Activated CD4-positive, CD25-positive, alpha-beta regulatory T cell (primary cell): ENCODE data around the gene PRPF40B.
"Not testable (repeated sequence)": the region's sequence is repeated elsewhere in the genome, so short reads cannot be mapped to it uniquely, and the experiment has no call there.

Experiments
- DNase-seq, 4 experiments: peaks; one replicate each; lab custom pipeline; 2025; lab: John Stamatoyannopoulos, UW

Gene PRPF40B

GRCh38 chr12:49609059-49609874, 14.1 kb upstream of the PRPF40B start:
- DNase-seq, result no peak

- DNase-seq, result no peak
Measured at GRCh38 chr12:49609875-49610154, 13.5 kb upstream of the PRPF40B start.

- DNase-seq, result not testable (repeated sequence)
Measured at GRCh38 chr12:49610785-49611184, 12.6 kb upstream of the PRPF40B start.

GRCh38 chr12:49612210-49612609, 11.2 kb upstream of the PRPF40B start:
- no peak for DNase-seq

GRCh38 chr12:49615725-49616124, 7.6 kb upstream of the PRPF40B start:
- DNase-seq, result no peak

GRCh38 chr12:49616533-49617219, 6.7 kb upstream of the PRPF40B start:
- DNase-seq, result no peak

- no peak for DNase-seq
Measured at GRCh38 chr12:49618576-49618975, 4.8 kb upstream of the PRPF40B start.

GRCh38 chr12:49619286-49619685, 4.1 kb upstream of the PRPF40B start:
- no peak for DNase-seq

GRCh38 chr12:49621651-49622500, 1.5 kb upstream of the PRPF40B start:
- DNase-seq, result no peak

- peak in 1 of 4 experiments; percentile 33 for DNase-seq
Measured at GRCh38 chr12:49622501-49623141, 740 bp upstream of the PRPF40B start.

GRCh38 chr12:49624921-49625577, 1.7 kb downstream of the PRPF40B start:
- no peak for DNase-seq

GRCh38 chr12:49626169-49626835, 2.9 kb downstream of the PRPF40B start:
- DNase-seq, result no peak

GRCh38 chr12:49626836-49627235, 3.5 kb downstream of the PRPF40B start:
- no peak for DNase-seq

GRCh38 chr12:49627752-49628360, 4.5 kb downstream of the PRPF40B start:
- no peak for DNase-seq

GRCh38 chr12:49631336-49631907, 8.1 kb downstream of the PRPF40B start:
- DNase-seq, result no peak

- DNase-seq, result no peak
Measured at GRCh38 chr12:49632401-49632800, 9.0 kb downstream of the PRPF40B start.

GRCh38 chr12:49632986-49633702, 9.8 kb downstream of the PRPF40B start:
- DNase-seq, result no peak

- no peak for DNase-seq
Measured at GRCh38 chr12:49633703-49634345, 10.5 kb downstream of the PRPF40B start.

GRCh38 chr12:49635036-49635435, 11.7 kb downstream of the PRPF40B start:
- DNase-seq, result no peak
